ENCODE data around the gene ABCA2. TPM values are rescaled to one million over a fixed set of nuclear protein-coding genes. Genes with fewer than 3 reads are reported as not detected.

ABCA2 gene
- total RNA-seq, 2 donors from 2014 or later = 28.7 to 29.6 TPM

GRCh38 chr9:137052998-137053943 lies 25.2 kb upstream of the ABCA2 start:
- H3K4me1 ChIP-seq = peaks cover 40% of the 10 kb centered on the region
- H3K27me3 ChIP-seq = no peaks in the 10 kb centered on the region
- intact Hi-C loops (cut with DNase I) = no loop called here
- no peaks in the 10 kb centered on the region for H3K9me3 ChIP-seq
- ATAC-seq = peak; percentile 41
- TF ChIP-seq CTCF (IDR thresholded peaks at IDR 0.05) (no peak), POLR2A (IDR thresholded peaks at IDR 0.05) (no peak)
- WGBS, 2 donors = 17 to 70% methylated on average over 2 to 59 of the region's 71 CpGs
- H3K4me3 ChIP-seq = peak overlapping the region in 1 of 2 donors; percentile 1
- no peaks in the 10 kb centered on the region for H3K36me3 ChIP-seq (replicated peaks in 1 of 2; ENCODE audit: insufficient read depth in 1 of 2, low read depth in 2 of 2)
- peak overlapping the region in 3 of 4 donors; percentile 19 to 81 (median 69) for H3K27ac ChIP-seq
- DNase-seq = no peak

- ATAC-seq (no peak), DNase-seq (no peak)
- intact Hi-C loops (cut with DNase I) = no loop called here
- no peaks in the 10 kb centered on the region for H3K27me3 ChIP-seq
- H3K36me3 ChIP-seq (replicated peaks in 1 of 2; ENCODE audit: insufficient read depth in 1 of 2, low read depth in 2 of 2) = no peaks in the 10 kb centered on the region
- H3K9me3 ChIP-seq = no peaks in the 10 kb centered on the region
- no peak overlapping the region for H3K4me3 ChIP-seq
- H3K27ac ChIP-seq = no peak overlapping the region
- TF ChIP-seq CTCF (IDR thresholded peaks at IDR 0.05) (no peak), POLR2A (IDR thresholded peaks at IDR 0.05) (no peak)
- peaks cover 40% of the 10 kb centered on the region for H3K4me1 ChIP-seq
- WGBS, 2 donors = 60 to 83% methylated on average over 1 to 7 of the region's 8 CpGs
Observed at GRCh38 chr9:137052293-137052692, 24.3 kb upstream of the ABCA2 start.

- Histone ChIP-seq H3K27me3 (no peaks in the 10 kb centered on the region), H3K27ac (no peak overlapping the region), H3K36me3 (replicated peaks in 1 of 2; ENCODE audit: insufficient read depth in 1 of 2, low read depth in 2 of 2) (no peaks in the 10 kb centered on the region), H3K4me1 (peaks cover 47% of the 10 kb centered on the region), H3K9me3 (no peaks in the 10 kb centered on the region), H3K4me3 (no peak overlapping the region)
- intact Hi-C loops (cut with DNase I) = no loop called here
- no peak for DNase-seq
- ATAC-seq = no peak
- WGBS, 2 donors = 91% methylated on average over 17 of the region's 17 CpGs; no CpG with 5 or more reads in 1 of the 2 donors
- no peak for TF ChIP-seq POLR2A (IDR thresholded peaks at IDR 0.05)
Observed at GRCh38 chr9:137051145-137051724, 23.2 kb upstream of the ABCA2 start.

- no peak overlapping the region for H3K4me3 ChIP-seq
- TF ChIP-seq POLR2A (IDR thresholded peaks at IDR 0.05) (no peak), CTCF (IDR thresholded peaks at IDR 0.05) (no peak)
Observed at GRCh38 chr9:137050570-137050969, 22.5 kb upstream of the ABCA2 start.

More at GRCh38 chr9:137050570-137050969, 22.5 kb upstream of the ABCA2 start:
- Histone ChIP-seq H3K9me3 (no peaks in the 10 kb centered on the region), H3K27ac (no peak overlapping the region), H3K27me3 (no peaks in the 10 kb centered on the region), H3K36me3 (replicated peaks in 1 of 2; ENCODE audit: insufficient read depth in 1 of 2, low read depth in 2 of 2) (no peaks in the 10 kb centered on the region), H3K4me1 (peaks cover 45% of the 10 kb centered on the region)
- intact Hi-C loops (cut with DNase I) = no loop called here
- DNase-seq (no peak), ATAC-seq (no peak)
- 79 to 88% methylated on average over 3 to 5 of the region's 5 CpGs for WGBS, 2 donors
